ENCODE results near the gene C9orf152.

The C9orf152 gene

GRCh38 chr9:110185806-110186205 is 22.2 kb downstream of the C9orf152 start:
- no peak overlapping the region for H2AFZ ChIP-seq (ENCODE audit: low read length)
- H3K27me3 ChIP-seq (ENCODE audit: insufficient read depth, low read length) = no peaks in the 10 kb centered on the region; the same call in 1 of the 2 replicates
- H3K36me3 ChIP-seq (ENCODE audit: insufficient read depth, low read length) = no peaks in the 10 kb centered on the region
- H3K4me2 ChIP-seq (ENCODE audit: low read length) = no peak overlapping the region
- no peak overlapping the region for H3K4me3 ChIP-seq (ENCODE audit: low read depth, low read length, poor library complexity, severe bottlenecking)
- TF ChIP-seq EZH2 (IDR thresholded peaks at IDR 0.05; ENCODE audit: borderline replicate concordance, low read length) = no peak
- H3K79me2 ChIP-seq (ENCODE audit: insufficient read depth, low read length) = no peaks in the 10 kb centered on the region
- H3K9me3 ChIP-seq (ENCODE audit: low read length) = no peaks in the 10 kb centered on the region
- H3K9ac ChIP-seq (ENCODE audit: low read length) = no peak overlapping the region
- no peaks in the 10 kb centered on the region for H3K9me2 ChIP-seq (ENCODE audit: low read depth, low read length)
- H3F3A ChIP-seq (ENCODE audit: insufficient read depth, low read length) = no peaks in the 10 kb centered on the region
- no peak overlapping the region for H3K27ac ChIP-seq (ENCODE audit: low read depth, low read length, poor library complexity, severe bottlenecking)
- H3K4me1 ChIP-seq (ENCODE audit: insufficient read depth, low read length, severe bottlenecking) = peaks cover 5% of the 10 kb centered on the region
- H4K20me1 ChIP-seq (ENCODE audit: insufficient read depth, low read length) = no peaks in the 10 kb centered on the region

GRCh38 chr9:110183208-110184145 is 24.5 kb downstream of the C9orf152 start:
- Histone ChIP-seq H3K4me2 (ENCODE audit: low read length) (no peak overlapping the region), H3K4me1 (ENCODE audit: insufficient read depth, low read length, severe bottlenecking) (no peaks in the 10 kb centered on the region), H3F3A (ENCODE audit: insufficient read depth, low read length) (no peaks in the 10 kb centered on the region), H3K9ac (ENCODE audit: low read length) (no peak overlapping the region), H3K9me2 (ENCODE audit: low read depth, low read length) (no peaks in the 10 kb centered on the region), H3K27ac (ENCODE audit: low read depth, low read length, poor library complexity, severe bottlenecking) (no peak overlapping the region), H3K9me3 (ENCODE audit: low read length) (no peaks in the 10 kb centered on the region), H3K79me2 (ENCODE audit: insufficient read depth, low read length) (no peaks in the 10 kb centered on the region), H3K4me3 (ENCODE audit: low read depth, low read length, poor library complexity, severe bottlenecking) (no peak overlapping the region), H4K20me1 (ENCODE audit: insufficient read depth, low read length) (no peaks in the 10 kb centered on the region), H3K36me3 (ENCODE audit: insufficient read depth, low read length) (no peaks in the 10 kb centered on the region), H2AFZ (ENCODE audit: low read length) (no peak overlapping the region), H3K27me3 (ENCODE audit: insufficient read depth, low read length) (no peaks in the 10 kb centered on the region; the same call in 1 of the 2 replicates)
- TF ChIP-seq CTCF (IDR thresholded peaks at IDR 0.05; ENCODE audit: low read length) (peak; percentile 84), EZH2 (IDR thresholded peaks at IDR 0.05; ENCODE audit: borderline replicate concordance, low read length) (no peak)

GRCh38 chr9:110180511-110181434 is 27.2 kb downstream of the C9orf152 start:
- Histone ChIP-seq H2AFZ (ENCODE audit: low read length) (no peak overlapping the region), H3K79me2 (ENCODE audit: insufficient read depth, low read length) (no peaks in the 10 kb centered on the region), H3K4me3 (ENCODE audit: low read depth, low read length, poor library complexity, severe bottlenecking) (no peak overlapping the region), H3K9ac (ENCODE audit: low read length) (no peak overlapping the region), H3K4me2 (ENCODE audit: low read length) (no peak overlapping the region), H3K4me1 (ENCODE audit: insufficient read depth, low read length, severe bottlenecking) (peaks cover 3% of the 10 kb centered on the region), H3K27me3 (ENCODE audit: insufficient read depth, low read length) (no peaks in the 10 kb centered on the region), H3K9me3 (ENCODE audit: low read length) (no peaks in the 10 kb centered on the region), H4K20me1 (ENCODE audit: insufficient read depth, low read length) (no peaks in the 10 kb centered on the region), H3K36me3 (ENCODE audit: insufficient read depth, low read length) (no peaks in the 10 kb centered on the region; the same call in 1 of the 2 replicates), H3K27ac (ENCODE audit: low read depth, low read length, poor library complexity, severe bottlenecking) (no peak overlapping the region), H3F3A (ENCODE audit: insufficient read depth, low read length) (no peaks in the 10 kb centered on the region), H3K9me2 (ENCODE audit: low read depth, low read length) (no peaks in the 10 kb centered on the region)
- TF ChIP-seq EZH2 (IDR thresholded peaks at IDR 0.05; ENCODE audit: borderline replicate concordance, low read length) (no peak), CTCF (IDR thresholded peaks at IDR 0.05; ENCODE audit: low read length) (no peak)

All from OCI-LY1 (cell line).